NB4 (cell line): ENCODE results near the gene STIP1.

ENCODE experiments used
- POLR2A ChIP-seq: IDR thresholded peaks from 2 replicates; pipeline ENCODE4 v1.6.1; 2011; ENCODE audit warnings: mild to moderate bottlenecking; ENCODE audit not compliant: insufficient read length; ENCODE audit errors: extremely low read depth
- TF ChIP-seq, protein P1 (sequence below): IDR thresholded peaks from one replicate; pipeline ENCODE4 v1.5.1; 2012; ENCODE audit warnings: low read depth, low read length
- TF ChIP-seq, protein P2 (sequence below): IDR thresholded peaks from 2 replicates; pipeline ENCODE4 v1.6.1; 2011; ENCODE audit warnings: low read depth, low read length

DNA sequence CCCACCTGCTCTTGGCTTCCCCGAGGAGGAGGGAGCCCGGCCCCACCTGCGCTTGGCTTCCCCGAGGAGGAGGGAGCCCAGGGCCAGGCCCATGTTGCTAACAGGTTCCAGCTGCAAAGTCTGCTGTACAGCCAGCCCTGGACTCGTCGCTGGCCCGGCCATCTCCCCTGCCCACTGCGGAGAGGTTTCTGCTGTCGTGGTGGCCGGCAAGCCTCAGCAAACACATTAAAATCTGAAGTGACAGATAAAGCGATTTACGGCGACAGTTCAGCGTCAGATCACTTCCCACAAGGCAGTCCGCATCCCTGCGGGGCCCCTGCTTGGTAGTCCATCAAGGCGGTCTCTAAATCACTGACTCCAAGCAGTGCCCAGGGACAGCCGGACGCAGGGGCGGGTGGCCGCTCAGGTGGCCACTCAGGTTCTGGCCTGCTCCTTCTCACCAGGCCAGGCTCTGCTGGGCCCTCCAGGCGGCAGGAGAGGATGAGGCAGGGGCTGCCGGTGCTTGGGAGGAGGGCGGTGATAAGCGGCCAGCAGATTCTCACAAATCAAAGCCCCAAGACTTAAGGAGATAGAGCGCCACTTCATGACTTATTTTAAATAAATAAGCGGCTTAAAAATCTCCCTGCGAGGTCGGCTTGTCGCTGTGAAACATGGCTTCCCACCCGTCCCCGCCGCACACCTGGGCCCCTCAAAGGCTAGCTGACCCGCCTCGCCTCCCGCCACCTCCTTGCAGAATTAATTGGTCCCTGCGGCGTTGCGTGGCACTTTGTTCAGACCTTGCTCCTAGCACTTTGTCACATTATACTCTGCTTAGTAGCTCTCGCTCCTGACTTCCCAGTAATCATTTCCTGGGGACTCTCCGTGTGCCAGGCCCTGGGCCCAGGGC is 41.1 kb upstream of the STIP1 start:
- TF ChIP-seq, protein P1, sequence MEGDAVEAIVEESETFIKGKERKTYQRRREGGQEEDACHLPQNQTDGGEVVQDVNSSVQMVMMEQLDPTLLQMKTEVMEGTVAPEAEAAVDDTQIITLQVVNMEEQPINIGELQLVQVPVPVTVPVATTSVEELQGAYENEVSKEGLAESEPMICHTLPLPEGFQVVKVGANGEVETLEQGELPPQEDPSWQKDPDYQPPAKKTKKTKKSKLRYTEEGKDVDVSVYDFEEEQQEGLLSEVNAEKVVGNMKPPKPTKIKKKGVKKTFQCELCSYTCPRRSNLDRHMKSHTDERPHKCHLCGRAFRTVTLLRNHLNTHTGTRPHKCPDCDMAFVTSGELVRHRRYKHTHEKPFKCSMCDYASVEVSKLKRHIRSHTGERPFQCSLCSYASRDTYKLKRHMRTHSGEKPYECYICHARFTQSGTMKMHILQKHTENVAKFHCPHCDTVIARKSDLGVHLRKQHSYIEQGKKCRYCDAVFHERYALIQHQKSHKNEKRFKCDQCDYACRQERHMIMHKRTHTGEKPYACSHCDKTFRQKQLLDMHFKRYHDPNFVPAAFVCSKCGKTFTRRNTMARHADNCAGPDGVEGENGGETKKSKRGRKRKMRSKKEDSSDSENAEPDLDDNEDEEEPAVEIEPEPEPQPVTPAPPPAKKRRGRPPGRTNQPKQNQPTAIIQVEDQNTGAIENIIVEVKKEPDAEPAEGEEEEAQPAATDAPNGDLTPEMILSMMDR = no peak
- TF ChIP-seq POLR2A = no peak
- TF ChIP-seq, protein P2, sequence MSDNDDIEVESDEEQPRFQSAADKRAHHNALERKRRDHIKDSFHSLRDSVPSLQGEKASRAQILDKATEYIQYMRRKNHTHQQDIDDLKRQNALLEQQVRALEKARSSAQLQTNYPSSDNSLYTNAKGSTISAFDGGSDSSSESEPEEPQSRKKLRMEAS = no peak
